ENCODE measurements around the gene EPM2AIP1.

GRCh38 chr3:37041546-37042195, 48.7 kb upstream of the EPM2AIP1 start:
- TF ChIP-seq MXI1 (IDR thresholded peaks at IDR 0.05; ENCODE audit: low read depth, low read length) (no peak), CHD2 (IDR thresholded peaks at IDR 0.05; ENCODE audit: low read length, partially characterized antibody) (no peak), CTCF (IDR thresholded peaks at IDR 0.05) (no peak), POLR2AphosphoS5 (IDR thresholded peaks at IDR 0.05; ENCODE audit: low read depth, low read length) (no peak), IRF3 (IDR thresholded peaks at IDR 0.05; ENCODE audit: low read depth, low read length) (no peak), EZH2phosphoT487 (IDR thresholded peaks at IDR 0.05; ENCODE audit: borderline replicate concordance, low read depth) (no peak), YY1 (IDR thresholded peaks at IDR 0.05; ENCODE audit: low read depth) (no peak), MAX (IDR thresholded peaks at IDR 0.05; ENCODE audit: low read depth) (no peak), JUND (IDR thresholded peaks at IDR 0.05) (no peak), FOXJ3 (CRISPR knock-in tag; IDR thresholded peaks at IDR 0.05) (no peak)

All from SK-N-SH (cell line).